Cardiac fibroblast (primary cell): Measurements from ENCODE around the gene PPP1R14D.

Experiments
- DNase-seq, 2 donors: peaks; one replicate each; pipeline versions ENCODE4 v3.0.0 to v3.0.0-alpha.2; 2010; ENCODE audit warnings: low read depth in 2 of 2
- H3K4me3 ChIP-seq, 2 donors: replicated peaks in 1 of 2; 1 replicate in 1 of 2; 2 replicates in 1 of 2; pipeline ENCODE4 v1.5.1; 2011; ENCODE audit warnings: low read depth in 2 of 2, low read length in 2 of 2, mild to moderate bottlenecking in 2 of 2, moderate library complexity in 1 of 2
- CTCF ChIP-seq: IDR thresholded peaks from one replicate; pipeline ENCODE4 v1.5.1; 2011; ENCODE audit warnings: low read depth, mild to moderate bottlenecking, low read length, inconsistent platforms

Gene PPP1R14D

DNA sequence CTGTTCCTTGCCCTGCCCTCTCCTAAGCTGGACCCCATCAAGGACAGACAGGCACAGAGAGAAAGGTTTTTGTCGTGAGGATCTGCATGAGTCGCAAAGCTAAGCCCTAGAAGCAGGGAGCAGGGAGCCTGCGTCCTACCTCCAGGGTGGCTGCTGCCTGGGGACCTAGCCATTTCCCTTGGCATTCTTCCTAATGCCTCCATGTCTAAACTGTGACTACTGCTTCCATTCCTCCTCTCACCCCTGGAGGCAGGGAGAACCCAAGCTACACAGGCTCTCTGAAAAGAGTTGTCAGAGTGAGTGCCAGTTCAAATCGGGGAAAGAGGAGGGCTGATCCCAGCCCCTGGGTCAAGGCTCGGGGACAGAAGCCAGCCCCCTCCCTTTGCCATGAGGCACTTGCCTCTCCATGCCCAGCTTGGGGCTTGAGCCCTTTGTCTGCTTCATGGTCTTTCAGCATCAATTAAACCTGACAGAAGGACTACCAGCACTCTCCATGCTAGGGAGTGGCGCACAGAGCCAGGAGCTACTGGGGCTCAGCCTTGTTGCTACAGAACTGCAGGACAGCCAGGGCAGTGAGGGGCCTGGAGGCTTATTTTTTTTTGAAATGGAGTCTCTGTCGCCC is 62.2 kb downstream of the PPP1R14D start:
- no peak for TF ChIP-seq CTCF
- H3K4me3 ChIP-seq = no peak overlapping the region
- DNase-seq = peak in 1 of 2 donors; percentile 19
